ENCODE results near the gene GNPDA2.
A peak's percentile ranks its signal among the peaks of the same experiment; 100 is the strongest.
"Not testable (repeated sequence)": the region's sequence is repeated elsewhere in the genome, so short reads cannot be mapped to it uniquely, and the experiment has no call there.

Gene GNPDA2

GRCh38 chr4:44726038-44726871 lies at the start of gene GNPDA2:
Gene GNPDA2 (minus strand): TSS chr4:44726556. CDS start chr4:44722207, 4,349 bp downstream.
- DNase-seq, result peak; percentile 77

- DNase-seq, result no peak
Observed at GRCh38 chr4:44772340-44772739, 46.0 kb upstream of the GNPDA2 start.

GRCh38 chr4:44771789-44772188 lies 45.4 kb upstream of the GNPDA2 start:
- DNase-seq, result no peak

- DNase-seq, result no peak
Observed at GRCh38 chr4:44766453-44766852, 40.1 kb upstream of the GNPDA2 start.

DNA sequence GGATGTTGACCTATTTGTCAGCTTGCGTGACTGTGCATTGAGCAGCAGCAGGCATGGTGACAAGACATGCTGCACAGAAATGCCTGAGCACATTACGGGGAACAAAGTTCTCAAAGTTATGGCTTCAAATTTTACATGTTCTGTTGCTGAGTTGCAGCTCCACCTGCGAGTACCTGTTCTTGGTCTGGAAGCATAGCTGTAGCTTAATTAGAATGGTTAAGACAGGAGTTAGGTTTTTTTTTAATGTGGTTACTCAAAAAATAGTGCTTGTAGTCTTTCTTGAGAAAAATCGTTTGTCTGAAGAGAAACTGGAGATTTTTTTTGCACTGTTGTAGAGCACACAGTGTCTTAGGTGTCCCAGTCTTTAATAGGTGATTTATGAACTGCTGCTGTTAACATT lies 38.8 kb upstream of the GNPDA2 start:
- DNase-seq, result no peak

DNA sequence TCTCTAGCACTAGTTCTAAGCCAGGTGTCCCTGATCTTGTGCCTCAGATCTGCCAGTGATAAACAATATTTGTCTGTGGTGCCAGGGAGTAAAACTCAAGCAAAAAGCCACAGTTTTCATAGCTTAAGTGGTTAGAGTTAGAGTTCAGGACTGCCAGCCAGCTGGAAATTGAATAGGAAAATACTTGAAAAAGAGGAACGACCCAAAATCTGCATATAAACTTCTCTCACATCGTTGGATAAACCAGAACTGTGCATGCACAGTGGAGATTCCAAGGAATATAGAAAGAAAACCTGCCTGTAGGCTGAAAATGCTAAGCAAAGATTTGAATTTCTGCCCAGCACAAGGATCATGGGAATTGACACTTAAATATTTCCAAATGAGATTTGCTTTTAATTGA lies 35.0 kb upstream of the GNPDA2 start:
- no peak for DNase-seq

GRCh38 chr4:44760142-44760898 lies 34.0 kb upstream of the GNPDA2 start:
- no peak for DNase-seq

- no peak for DNase-seq
Observed at GRCh38 chr4:44756559-44756958, 30.2 kb upstream of the GNPDA2 start.

DNA sequence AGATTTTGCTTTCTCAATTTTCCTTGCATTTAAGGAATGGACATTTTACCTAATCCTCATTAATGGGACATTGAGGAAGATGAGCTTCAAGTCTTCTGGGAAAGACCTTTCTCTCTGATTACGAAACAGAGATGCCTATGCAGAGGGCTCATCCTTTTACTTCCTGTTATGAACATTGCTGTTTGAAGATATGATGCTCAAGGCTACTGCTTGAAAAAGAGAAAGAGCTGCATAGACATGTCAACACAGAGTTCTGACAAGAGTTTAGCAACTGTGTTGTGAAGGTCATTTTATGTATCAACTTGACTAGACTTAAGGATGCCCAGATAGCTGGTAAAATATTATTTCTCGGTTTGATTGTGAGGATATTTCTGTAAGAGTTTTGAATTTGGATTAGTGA lies 13.8 kb upstream of the GNPDA2 start:
- no peak for DNase-seq

DNA sequence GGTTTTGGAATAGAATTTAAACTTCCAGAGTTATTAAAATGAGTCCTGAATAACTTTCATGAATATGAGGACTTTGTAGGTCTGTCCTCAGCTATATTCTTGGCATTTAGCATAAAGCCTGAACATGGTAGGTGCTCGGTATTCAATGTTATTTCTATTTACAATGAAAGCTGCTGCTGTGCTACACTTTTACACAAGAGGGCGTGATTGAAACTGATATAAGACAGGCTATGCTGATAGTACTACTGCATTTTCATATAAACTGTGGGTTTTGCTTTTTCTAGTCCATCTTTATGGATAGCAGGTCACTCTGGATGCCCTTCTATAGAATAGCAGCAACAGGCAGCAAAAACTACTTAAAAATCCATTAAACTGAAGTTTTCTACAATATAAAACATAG lies 12.3 kb upstream of the GNPDA2 start:
- no peak for DNase-seq

- DNase-seq, result no peak
Observed at GRCh38 chr4:44736900-44737299, 10.5 kb upstream of the GNPDA2 start.

DNA sequence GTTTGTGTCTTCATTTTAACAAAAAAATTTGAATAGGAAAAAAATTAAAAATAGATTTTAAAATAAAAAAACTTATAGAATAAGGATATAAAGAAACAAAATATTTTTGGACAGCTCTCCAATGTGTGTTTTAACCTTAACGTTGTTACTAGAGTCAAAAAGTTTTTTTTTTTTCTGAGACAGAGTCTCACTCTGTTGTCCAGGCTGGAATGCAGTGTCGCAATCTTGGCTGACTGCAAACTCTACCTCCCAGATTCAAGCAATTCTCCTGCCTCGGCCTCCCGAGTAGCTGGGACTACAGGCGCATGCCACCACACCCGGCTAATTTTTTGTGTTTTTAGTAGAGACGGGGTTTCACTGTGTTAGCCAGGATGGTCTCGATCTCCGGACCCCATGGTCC lies 2.3 kb upstream of the GNPDA2 start:
- not testable (repeated sequence) for DNase-seq

DNA sequence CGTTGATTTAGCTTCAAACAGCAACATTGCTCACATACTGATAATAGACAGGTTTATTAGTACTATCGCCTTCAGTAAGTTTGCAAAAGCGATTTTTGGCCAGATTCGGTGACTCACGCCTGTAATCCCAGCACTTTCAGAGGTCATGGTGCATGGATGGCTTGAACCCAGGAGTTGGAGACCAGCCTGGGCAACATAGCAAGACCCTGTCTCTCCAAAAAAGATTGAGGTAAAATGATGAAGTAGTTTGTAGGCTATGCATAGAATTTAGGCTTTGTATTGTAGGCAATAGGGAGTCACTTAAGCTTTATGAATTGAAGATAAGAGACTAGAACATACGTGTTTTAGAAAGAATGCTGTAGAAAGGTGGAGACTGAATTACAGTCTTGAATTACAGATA lies 1.1 kb upstream of the GNPDA2 start:
- no peak for DNase-seq

- no peak for DNase-seq
Observed at GRCh38 chr4:44725726-44726037, 674 bp downstream of the GNPDA2 start.

DNA sequence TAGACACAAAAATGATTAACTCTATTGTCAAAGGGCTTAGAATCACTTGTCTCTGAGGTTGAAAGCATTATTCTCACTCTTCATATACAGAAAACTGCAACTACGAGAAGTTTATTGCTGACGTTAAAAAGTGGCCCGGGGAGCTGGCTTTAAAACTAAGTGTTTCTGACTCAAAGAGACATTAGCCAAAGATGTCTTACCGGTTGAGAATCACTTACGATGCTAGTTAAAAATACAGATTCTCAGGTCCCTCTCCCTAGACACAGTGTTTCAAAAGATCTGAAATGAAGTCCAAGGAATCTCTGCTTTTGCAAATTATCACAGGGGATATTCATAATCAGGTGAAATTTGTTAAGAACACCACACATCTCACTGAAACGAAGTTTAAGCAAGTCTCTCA lies 1.2 kb downstream of the GNPDA2 start:
- DNase-seq, result no peak

GRCh38 chr4:44722001-44722400 lies 4.4 kb downstream of the GNPDA2 start:
- no peak for DNase-seq

DNA sequence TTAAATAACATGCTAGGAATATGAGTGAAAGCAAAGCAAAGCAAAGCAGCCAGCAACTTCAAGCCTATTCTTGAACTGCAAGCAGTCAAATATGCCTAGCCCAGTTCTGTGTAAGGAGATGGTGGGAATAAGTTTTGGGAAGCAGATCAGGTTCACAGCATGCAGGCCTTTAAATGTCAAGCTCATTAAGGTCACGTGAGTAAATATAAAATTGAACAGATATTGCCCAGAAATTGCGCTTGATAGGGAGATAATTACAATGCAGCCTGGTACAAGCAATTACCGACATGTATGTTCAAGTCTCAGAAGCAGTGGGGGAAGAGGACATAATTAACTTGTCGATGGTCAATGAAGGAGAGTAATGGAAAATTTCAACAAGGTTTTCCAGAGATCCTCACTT lies 6.0 kb downstream of the GNPDA2 start:
- no peak for DNase-seq

GRCh38 chr4:44716597-44716996 lies 9.8 kb downstream of the GNPDA2 start:
- no peak for DNase-seq

GRCh38 chr4:44713125-44713524 lies 13.2 kb downstream of the GNPDA2 start:
- DNase-seq, result no peak

GRCh38 chr4:44704673-44705072 lies 21.7 kb downstream of the GNPDA2 start:
- DNase-seq, result no peak

DNA sequence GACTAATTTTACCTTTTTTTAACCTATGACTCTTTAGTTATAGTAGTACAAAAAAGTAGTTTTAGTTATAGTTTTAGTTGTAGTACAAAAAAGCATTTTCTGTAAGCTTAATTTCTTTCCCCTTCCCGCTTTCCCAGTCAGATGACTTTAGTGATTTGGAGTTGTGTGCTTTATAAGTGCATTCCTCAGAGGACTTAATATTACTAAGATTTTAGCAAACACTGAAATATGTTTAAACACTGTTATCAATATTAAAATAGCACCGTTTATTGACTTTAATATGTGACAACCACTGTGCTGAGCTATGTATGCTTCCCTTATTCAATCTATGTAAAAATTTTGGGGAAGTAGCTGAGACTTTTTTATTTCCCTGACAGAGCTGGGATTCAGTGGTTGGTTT lies 25.3 kb downstream of the GNPDA2 start:
- DNase-seq, result no peak

DNA sequence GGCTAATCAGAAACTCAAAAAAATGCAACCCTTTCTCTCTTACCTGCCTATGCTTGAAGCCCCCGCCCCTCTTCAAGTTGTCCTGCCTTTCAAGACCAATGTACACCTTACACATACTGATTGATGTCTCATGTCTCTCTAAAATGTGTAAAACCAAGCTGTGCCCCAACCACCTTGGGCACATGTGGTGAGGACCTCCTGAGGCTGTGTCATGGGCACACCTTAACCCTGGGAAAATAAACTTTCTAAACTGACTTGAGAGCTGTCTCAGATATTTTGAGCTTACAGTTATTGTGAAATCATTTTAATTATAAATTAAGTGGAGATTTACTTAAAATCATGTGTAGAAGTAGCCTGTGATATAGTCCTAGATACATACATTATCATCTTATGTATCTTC lies 25.9 kb downstream of the GNPDA2 start:
- DNase-seq, result no peak

DNA sequence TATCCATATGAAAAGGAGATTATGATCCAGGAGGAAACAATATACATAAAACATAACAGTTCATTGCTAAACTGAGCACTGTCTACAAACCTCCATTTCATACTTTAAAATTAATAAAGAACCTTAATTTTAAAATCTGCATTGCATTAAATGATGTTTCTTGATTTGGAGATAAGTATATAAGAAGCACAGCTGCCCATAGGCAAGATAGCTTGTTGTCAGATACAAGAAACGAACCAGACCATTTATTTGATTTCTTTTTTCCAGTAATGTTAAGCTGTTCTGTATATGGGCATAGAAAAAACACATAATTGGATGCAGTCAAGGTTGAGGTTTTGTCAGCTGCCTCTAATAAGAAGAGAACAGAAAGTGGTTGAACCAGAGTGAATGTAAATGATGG lies 41.7 kb downstream of the GNPDA2 start:
- no peak for DNase-seq

DNA sequence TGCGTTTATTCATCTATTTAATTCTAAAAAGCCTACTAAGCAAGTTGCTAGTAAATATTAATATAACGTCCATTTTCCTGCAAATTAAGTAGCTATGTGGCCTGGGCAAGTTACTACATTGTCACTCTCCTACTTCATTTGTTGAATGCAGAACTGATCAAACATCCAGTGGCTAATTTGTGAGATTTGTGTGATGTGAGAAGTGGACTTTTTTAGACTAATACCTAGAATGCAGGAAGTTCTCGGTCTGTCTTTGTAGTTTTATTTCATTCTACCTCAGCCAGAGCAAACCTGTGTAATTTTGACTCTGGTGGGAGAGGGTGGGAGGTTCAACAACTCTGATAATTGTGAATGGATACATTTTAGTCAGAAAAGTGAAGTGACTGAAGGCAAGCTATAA lies 47.3 kb downstream of the GNPDA2 start:
- no peak for DNase-seq

Measured in stimulated activated CD4-positive, alpha-beta T cell treated with anti-CD3 and anti-CD28 coated beads, Interleukin-12 subunit alpha, Interleukin-12 subunit beta, amount 100 ng/mL, for 4 hours (primary cell).